Caco-2 (cell line): ENCODE results near the gene SLC2A9. TPM values are rescaled to one million over a fixed set of nuclear protein-coding genes. Genes with fewer than 3 reads are reported as not detected.
A peak's percentile ranks its signal among the peaks of the same experiment; 100 is the strongest.

Experiments
- Bru-seq: library from RNA; stranded (reverse); fragments of 400-500 nt; gene quantifications from one replicate; lab custom pipeline; 2021; lab: Mats Ljungman, UMichigan
- BruChase-seq, 2 experiments: library from RNA; stranded (reverse); fragments of 400-500 nt; gene quantifications; one replicate each; lab custom pipeline; 2021; lab: Mats Ljungman, UMichigan
- BruUV-seq: library from RNA; stranded (reverse); fragments of 400-500 nt; replicated peaks from 2 replicates; lab custom pipeline; 2021; lab: Mats Ljungman, UMichigan
- CTCF ChIA-PET: fragments of 300-600 bp; sonication (Branson Sonifier 250); formaldehyde crosslinking; loops from one replicate; lab custom pipeline; 2022; ENCODE audit warnings: antibody characterized with exemption; lab: Charles Lee
- POLR2A ChIA-PET: fragments of 300-600 bp; sonication (Branson Sonifier 250); formaldehyde crosslinking; loops from one replicate; lab custom pipeline; 2022; ENCODE audit warnings: antibody characterized with exemption; lab: Charles Lee
- DNase-seq, 2 experiments: peaks; one replicate each; pipeline versions ENCODE4 v3.0.0 to v3.0.0-alpha.2; 2020 to 2022
- H3K27me3 ChIP-seq: replicated peaks from 2 replicates; pipeline ENCODE4 v1.6.0; 2011; ENCODE audit warnings: low read length; ENCODE audit not compliant: control insufficient read depth, insufficient read depth
- H3K36me3 ChIP-seq: 2 replicates; pipeline ENCODE4 v1.5.1; 2011; ENCODE audit warnings: low read length; ENCODE audit not compliant: control insufficient read depth, insufficient read depth
- H3K4me1 ChIP-seq: fragments of 250-450 bp; sonication (Bioruptor Pico); 2 replicates; pipeline ENCODE4 v1.5.1; 2020; ENCODE audit warnings: mild to moderate bottlenecking
- H3K4me3 ChIP-seq: 2 replicates; pipeline ENCODE4 v1.5.1; 2011; ENCODE audit warnings: low read depth, mild to moderate bottlenecking, control low read depth, low read length
- H3K9me3 ChIP-seq: fragments of 250-450 bp; sonication (Bioruptor Pico); 2 replicates; pipeline ENCODE4 v1.5.1; 2020; ENCODE audit warnings: mild to moderate bottlenecking, moderate library complexity
- H3K27ac Mint-ChIP-seq: one replicate; pipeline ENCODE4 v1.8.0; 2022; ENCODE audit warnings: mixed read lengths; ENCODE audit not compliant: unreplicated experiment
- H3K27me3 Mint-ChIP-seq: one replicate; pipeline ENCODE4 v1.8.0; 2022; ENCODE audit warnings: mixed read lengths; ENCODE audit not compliant: insufficient read depth, unreplicated experiment
- H3K36me3 Mint-ChIP-seq: one replicate; pipeline ENCODE4 v1.8.0; 2022; ENCODE audit warnings: mild to moderate bottlenecking, mixed read lengths; ENCODE audit not compliant: insufficient read depth, unreplicated experiment
- H3K4me1 Mint-ChIP-seq: one replicate; pipeline ENCODE4 v1.8.0; 2022; ENCODE audit warnings: low read depth, mixed read lengths; ENCODE audit not compliant: unreplicated experiment
- H3K4me3 Mint-ChIP-seq: one replicate; pipeline ENCODE4 v1.8.0; 2022; ENCODE audit warnings: mild to moderate bottlenecking, moderate library complexity, mixed read lengths; ENCODE audit not compliant: unreplicated experiment
- H3K9me3 Mint-ChIP-seq: one replicate; pipeline ENCODE4 v1.8.0; 2022; ENCODE audit warnings: mixed read lengths; ENCODE audit not compliant: unreplicated experiment
- intact Hi-C: fragments of 100-400 bp; cut with micrococcal nuclease; formaldehyde crosslinking; loops from one replicate; pipeline ENCODE4 v1.10.0; 2022; ENCODE audit not compliant: unreplicated experiment
- long read RNA-seq: library from polyadenylated mRNA; stranded (forward); transcript quantifications from one replicate; pipeline ENCODE4 v2.0.0, GENCODE V29; 2022
- total RNA-seq: library from RNA; stranded (reverse); gene quantifications from 2 replicates; pipeline ENCODE4 v1.2.3, GENCODE V29; 2022
- TF ChIP-seq, protein P1 (sequence below), 2 experiments: fragments of 200-600 bp in 1 of 2; IDR thresholded peaks; 1 replicate in 1 of 2; 2 replicates in 1 of 2; pipeline versions ENCODE4 v1.5.1 to v1.8.0; 2011 to 2022; ENCODE audit warnings: antibody characterized with exemption in 1 of 2, control low read depth in 1 of 2, inconsistent platforms in 1 of 2, low read depth in 1 of 2, low read length in 1 of 2, mild to moderate bottlenecking in 1 of 2, moderate library complexity in 1 of 2; ENCODE audit not compliant: insufficient read depth in 1 of 2, severe bottlenecking in 1 of 2, unreplicated experiment in 1 of 2

Gene SLC2A9
- total RNA-seq: 17.5 and 21.0 TPM in 2 replicates
- Bru-seq, nascent RNA: percentile 57 among the genes with signal in this experiment
- BruChase-seq, experiment 1, labeled RNA remaining after a 2-hour chase: percentile 59 among the genes with signal in this experiment
- percentile 59 among the genes with signal in this experiment for BruChase-seq, experiment 2, labeled RNA remaining after a 6-hour chase
- long read RNA-seq, partial matches to known transcripts: 24 of 43 reads
- long read RNA-seq, other reads (novel, unspliced or antisense): 19 of 43 reads

DNA sequence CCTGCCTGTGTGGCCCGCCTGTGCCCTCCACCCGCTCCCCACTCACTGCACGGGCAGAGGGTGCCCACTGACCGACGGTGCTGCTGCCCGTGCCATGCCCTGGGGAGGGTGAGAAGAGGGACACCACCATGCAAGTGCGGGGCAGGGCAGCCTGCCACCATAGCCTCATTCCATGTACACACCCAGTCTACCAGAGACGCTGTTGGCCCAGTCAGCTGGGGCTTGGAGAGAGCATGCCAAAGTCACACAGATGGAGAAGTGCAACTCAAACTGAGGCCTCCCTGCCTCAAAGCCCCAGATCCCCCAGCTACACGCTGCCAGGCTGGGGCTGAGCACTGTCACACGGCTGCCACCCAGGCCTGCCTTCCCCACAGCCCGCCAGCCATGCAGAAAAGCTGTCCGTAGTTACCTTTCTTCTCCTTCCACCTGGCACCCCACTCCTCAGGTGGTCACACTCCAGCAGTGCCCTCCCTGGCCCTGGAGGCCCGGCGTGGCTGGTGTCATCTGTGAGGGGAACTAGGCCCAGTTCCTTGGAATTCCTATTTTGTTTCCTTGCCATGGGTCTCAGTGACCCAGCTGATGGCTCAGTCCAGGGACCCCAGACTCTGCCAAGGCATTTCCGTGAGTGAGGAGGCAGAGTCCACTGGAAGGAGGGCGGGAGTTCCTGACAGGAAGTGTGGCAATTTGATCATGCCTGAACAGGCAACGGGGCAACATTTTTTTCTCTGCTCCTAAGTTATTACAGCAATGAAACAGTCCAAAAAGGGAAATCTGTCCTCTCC lies at the start of gene SLC2A9:
SLC2A9 (minus strand) TSS at position 627 of the 782 bp plus-strand sequence; CDS start at position 559, 68 bp downstream.
- CTCF ChIA-PET: no interaction called here
- TF ChIP-seq, protein P1, sequence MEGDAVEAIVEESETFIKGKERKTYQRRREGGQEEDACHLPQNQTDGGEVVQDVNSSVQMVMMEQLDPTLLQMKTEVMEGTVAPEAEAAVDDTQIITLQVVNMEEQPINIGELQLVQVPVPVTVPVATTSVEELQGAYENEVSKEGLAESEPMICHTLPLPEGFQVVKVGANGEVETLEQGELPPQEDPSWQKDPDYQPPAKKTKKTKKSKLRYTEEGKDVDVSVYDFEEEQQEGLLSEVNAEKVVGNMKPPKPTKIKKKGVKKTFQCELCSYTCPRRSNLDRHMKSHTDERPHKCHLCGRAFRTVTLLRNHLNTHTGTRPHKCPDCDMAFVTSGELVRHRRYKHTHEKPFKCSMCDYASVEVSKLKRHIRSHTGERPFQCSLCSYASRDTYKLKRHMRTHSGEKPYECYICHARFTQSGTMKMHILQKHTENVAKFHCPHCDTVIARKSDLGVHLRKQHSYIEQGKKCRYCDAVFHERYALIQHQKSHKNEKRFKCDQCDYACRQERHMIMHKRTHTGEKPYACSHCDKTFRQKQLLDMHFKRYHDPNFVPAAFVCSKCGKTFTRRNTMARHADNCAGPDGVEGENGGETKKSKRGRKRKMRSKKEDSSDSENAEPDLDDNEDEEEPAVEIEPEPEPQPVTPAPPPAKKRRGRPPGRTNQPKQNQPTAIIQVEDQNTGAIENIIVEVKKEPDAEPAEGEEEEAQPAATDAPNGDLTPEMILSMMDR (IDR thresholded peaks at IDR 0.05; ENCODE audit: insufficient read depth in 1 of 2, low read depth in 1 of 2, low read length in 1 of 2, severe bottlenecking in 1 of 2, unreplicated experiment in 1 of 2): no peak
- intact Hi-C loops: no loop called here
- Mint-ChIP-seq H3K9me3 (no peaks in the 10 kb centered on the region), H3K36me3 (peaks cover 26% of the 10 kb centered on the region), H3K27me3 (no peaks in the 10 kb centered on the region), H3K4me1 (peaks cover 54% of the 10 kb centered on the region), H3K27ac (peak within 1 kb of the TSS; percentile 92), H3K4me3 (no peak within 1 kb of the TSS)
- POLR2A ChIA-PET: no interaction called here
- Histone ChIP-seq H3K4me3 (peak within 1 kb of the TSS; percentile 15; the same call in 1 of the 2 replicates), H3K9me3 (peaks cover 4% of the 10 kb centered on the region; the same call in 1 of the 2 replicates), H3K27me3 (no peaks in the 10 kb centered on the region), H3K4me1 (peaks cover 73% of the 10 kb centered on the region), H3K36me3 (no peaks in the 10 kb centered on the region; the same call in 1 of the 2 replicates)
- no TSS peak for BruUV-seq
- no peak for DNase-seq

DNA sequence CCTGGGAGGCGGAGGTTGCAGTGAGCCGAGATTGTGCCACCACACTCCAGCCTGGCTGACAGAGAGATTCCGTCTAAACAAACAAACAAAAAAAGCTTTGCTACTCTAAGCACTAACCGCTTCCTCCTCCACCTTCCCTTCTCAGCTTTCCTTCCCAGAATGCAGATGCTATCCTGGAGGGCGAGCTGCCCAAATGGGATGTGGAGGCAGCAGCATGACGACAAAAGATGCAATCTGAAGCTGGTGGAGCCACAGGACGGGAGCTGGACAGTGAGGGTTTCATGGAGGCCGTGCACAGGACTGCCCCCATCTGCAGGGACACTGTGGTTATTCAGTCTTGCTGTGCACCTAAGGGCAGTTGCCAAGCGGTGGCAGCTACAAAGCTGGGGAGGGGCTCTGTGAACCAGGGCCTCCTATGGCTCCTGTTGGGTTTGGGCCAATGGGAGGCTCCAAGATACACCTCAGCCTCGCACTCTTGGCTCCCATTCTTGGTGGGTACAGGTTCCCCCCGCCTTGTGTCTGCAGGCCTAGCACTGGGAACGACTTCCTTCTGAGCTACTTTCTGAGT lies 47.9 kb upstream of the SLC2A9 start:
- Histone ChIP-seq H3K9me3 (no peaks in the 10 kb centered on the region), H3K4me3 (no peak overlapping the region), H3K4me1 (no peaks in the 10 kb centered on the region), H3K27me3 (no peaks in the 10 kb centered on the region), H3K36me3 (no peaks in the 10 kb centered on the region; the same call in 1 of the 2 replicates)
- no peaks in the 10 kb centered on the region for H3K9me3 Mint-ChIP-seq
- TF ChIP-seq, protein P1 (IDR thresholded peaks at IDR 0.05; ENCODE audit: insufficient read depth in 1 of 2, low read depth in 1 of 2, low read length in 1 of 2, severe bottlenecking in 1 of 2, unreplicated experiment in 1 of 2): no peak
- no peak overlapping the region for H3K27ac Mint-ChIP-seq
- no TSS peak for BruUV-seq
- H3K27me3 Mint-ChIP-seq: no peaks in the 10 kb centered on the region
- no peak overlapping the region for H3K4me3 Mint-ChIP-seq
- ChIA-PET CTCF (interaction anchor here (0.6 kb wide), 1 partner anchor 170 kb away, joined by 3 read pairs; no protein-coding TSS in a partner anchor), POLR2A (no interaction called here)
- H3K4me1 Mint-ChIP-seq: no peaks in the 10 kb centered on the region
- no peak for DNase-seq
- peaks cover 44% of the 10 kb centered on the region for H3K36me3 Mint-ChIP-seq
- intact Hi-C loops: no loop called here
